HG03439 (cell line): ENCODE measurements around the gene WDR35.

Experiments
- ATAC-seq: cut with Tn5 transposase; IDR thresholded peaks from one replicate; pipeline ENCODE4 v1.9.1; 2021; ENCODE audit warnings: mild to moderate bottlenecking, moderate library complexity; ENCODE audit not compliant: unreplicated experiment

The WDR35 gene

DNA sequence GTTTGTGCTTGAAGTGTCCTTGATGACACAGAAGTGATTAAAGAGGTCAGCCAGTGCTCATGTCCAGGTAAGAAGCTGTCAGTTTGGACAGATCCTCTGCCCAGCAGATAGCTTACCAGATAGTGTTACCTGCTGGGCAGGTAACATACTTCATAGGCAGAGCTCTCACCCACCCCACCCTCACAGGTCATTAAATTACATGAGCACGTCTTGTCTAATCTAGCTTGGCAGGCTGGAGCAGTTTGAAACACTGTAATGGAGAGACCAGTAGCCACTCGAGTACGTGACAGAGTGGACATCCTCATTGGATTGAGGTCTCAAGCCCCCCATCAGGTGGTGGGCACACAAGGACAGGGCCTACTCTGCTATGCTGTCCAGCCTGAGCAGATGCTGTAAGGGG lies 115.2 kb downstream of the WDR35 start:
- no peak for ATAC-seq

DNA sequence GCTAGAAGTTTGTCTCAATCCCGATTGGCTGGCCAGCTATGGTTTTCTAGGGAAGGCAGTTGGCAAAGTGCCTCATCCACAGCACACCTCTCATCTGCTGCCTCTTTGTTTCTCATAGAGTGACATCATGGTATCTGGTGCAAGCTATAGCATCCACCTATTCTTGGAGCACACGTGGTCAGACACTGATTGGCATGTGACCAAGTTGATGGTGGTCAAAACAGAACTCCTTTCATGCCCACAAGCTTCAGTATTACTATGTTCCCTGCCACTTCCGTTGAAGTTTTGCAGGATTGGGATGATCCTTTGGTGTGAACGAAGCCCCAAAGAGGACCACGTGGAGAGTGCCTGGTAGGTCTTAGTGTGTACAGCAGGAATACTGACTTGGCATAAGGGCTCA lies 116.9 kb downstream of the WDR35 start:
- ATAC-seq: no peak

DNA sequence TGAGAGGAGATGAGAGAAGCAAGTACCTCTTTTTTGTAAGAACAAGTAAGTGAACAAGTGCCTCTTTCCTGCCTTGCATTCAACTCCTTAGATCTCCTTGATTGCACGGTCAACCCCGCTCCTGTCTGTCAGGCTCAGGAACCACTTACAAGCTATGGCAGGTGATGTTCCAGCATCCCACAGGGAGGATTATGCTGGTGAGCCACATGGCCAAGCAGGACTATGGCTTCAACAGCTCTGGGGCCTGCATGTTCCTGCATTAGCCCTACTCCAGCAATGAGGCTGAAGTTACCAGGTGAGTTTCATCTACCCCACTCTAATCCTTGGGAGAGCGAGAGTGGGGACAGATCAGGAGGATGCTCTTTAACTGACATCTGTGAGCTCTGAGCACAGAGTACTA lies 117.6 kb downstream of the WDR35 start:
- no peak for ATAC-seq

DNA sequence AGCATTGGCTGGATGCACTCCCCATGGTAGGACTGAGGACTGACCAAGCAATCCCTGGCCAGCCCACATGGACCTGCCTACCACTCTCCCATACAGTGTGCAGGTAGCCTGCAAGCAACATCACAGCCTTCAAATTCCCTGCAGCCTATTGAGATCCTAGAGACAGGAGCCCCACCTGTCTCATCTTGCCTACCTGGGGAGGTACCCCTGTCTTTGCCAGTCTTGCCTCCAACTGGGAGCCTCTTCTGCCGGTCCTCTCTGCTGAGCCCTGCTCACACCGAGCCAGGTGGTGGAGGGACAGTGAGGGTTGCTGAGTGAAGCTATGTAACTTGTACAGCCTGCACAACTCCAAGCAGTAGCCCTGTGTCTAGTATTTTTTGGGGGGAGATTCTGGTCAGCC lies 118.1 kb downstream of the WDR35 start:
- no peak for ATAC-seq

DNA sequence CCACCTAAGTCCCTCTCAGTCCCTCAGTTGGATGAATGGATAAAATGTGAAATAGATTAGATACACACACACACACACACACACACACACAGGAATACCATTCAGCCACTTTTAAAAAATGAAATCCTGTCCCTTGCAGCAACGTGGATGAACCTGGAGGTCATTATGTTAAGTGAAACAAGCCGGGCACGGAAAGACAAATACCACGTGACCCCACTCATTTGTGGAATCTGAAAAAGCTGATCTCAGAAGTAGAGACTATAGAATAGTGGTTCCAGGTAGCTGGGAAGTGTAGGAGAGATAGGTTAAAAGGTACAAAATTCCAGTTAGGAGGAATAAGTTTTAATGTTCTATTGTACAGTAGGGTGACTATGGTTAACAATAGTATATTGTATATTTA lies 119.1 kb downstream of the WDR35 start:
- no peak for ATAC-seq

DNA sequence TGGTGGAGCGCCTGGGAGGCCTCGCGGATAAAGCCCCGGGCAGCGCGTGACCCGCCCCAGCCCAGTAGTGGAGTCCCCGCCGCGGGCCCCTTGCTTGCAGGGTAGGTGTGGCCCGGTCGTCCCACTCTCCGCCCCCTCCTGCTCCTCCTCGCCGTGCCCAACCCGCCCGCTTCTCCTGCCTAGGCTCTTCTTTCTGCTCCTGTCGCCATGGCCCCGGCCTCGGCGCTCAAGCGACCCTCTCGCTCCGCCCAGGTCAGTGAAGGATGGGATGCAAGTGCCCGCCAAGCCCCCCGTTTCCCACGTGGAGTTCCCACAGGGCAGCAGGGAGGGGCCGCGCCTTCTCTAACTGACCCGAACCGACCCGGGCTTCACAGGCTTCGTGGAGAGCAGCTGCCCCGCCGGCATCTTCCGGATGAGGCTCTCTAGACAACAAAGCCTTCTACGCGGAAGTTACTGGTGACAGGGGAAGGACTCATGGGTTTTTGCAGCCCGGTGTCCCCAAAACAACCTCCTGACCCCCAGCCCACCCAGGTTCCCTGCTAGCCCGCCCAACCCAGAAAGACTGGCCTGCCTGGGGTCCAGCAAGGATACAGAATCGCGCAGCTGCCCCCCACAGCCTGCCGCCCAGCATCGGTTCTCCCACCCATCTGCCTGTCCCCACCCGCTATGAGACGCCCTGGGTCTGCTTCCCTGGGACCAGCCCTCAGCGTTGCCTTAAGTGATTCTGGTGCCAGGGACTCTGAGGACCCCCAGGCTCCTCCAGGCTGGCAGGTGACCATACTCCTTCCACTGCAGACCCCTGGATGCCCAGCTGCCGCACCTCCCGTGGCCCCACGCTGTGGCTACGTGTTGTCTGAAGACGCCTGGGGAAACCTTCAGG lies 121.0 kb downstream of the WDR35 start:
- peak; percentile 88 for ATAC-seq

DNA sequence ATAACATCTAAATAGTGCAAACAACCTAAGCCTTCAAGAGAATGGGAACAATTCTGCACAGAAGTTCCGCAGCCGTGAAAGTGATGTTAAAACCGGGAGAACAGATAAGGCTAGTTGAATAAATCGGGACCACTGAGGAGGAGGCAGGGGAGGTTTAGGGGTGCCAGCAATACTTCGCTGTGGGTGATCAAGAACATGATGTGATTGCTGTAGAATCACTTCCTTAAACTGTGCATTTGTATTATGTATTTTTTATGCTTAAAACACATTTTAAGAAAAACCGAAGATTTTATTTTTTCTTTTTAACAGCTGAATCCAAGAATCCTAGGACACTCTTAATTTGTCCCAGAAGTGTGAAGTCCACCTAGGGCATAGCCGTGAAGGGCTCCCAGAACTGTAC lies 121.7 kb downstream of the WDR35 start:
- peak; percentile 7 for ATAC-seq

DNA sequence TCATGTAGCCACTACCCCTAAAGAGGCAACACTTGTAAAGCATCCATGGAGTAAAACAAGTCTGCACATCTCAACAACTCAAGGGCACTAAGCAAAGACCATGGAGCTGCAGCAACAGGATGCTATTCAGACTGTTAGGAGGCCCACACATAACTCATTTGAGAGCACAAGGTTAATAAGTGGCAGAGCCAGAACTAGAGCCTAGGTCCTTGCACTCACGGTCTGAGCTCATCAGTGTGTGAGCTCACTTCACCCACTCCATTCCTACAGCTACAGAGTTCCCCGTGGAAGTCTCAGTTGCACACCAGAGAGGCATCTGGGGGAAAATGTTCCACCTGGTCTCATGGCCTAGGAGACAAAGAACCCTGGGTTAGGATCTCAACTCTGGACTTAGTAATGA lies 123.1 kb downstream of the WDR35 start:
- ATAC-seq: no peak

DNA sequence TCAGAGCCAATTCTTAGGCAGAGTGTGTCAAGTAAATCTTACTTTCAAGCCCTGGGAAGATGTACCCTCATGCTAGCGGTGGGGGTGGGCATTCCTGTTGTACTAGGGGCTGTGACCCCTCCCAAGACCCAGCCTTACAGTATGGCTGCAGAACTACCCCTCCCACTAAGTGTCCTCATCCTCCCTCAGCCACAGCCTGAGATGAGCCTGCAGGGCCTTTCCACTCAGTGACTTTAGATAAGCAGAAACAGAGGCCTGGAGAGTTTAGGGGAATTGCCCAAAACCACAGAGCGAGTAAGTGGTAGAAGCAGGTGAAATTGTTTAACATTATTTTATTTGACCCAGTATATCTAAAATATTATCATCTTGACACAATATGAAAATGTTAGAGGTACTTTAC lies 124.8 kb downstream of the WDR35 start:
- no peak for ATAC-seq

DNA sequence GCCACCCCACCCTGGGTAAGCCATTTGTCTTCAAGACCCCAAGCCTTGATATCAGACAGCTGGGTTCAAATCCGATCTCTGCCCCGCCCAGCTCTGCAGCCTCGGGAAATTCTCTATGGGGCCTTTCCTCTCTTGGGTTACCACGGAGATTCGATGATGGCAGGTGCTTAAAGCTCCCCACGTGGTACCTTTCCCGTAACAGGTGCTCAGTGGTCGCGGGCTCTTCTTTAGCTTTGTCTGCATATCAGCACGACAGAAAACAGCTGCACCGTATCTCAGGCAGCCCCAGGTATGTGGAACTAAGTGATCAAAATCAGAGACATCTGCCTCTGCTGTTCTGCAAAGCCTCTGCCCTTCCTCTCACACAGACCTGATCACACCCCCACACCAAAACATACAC lies 125.5 kb downstream of the WDR35 start:
- no peak for ATAC-seq

DNA sequence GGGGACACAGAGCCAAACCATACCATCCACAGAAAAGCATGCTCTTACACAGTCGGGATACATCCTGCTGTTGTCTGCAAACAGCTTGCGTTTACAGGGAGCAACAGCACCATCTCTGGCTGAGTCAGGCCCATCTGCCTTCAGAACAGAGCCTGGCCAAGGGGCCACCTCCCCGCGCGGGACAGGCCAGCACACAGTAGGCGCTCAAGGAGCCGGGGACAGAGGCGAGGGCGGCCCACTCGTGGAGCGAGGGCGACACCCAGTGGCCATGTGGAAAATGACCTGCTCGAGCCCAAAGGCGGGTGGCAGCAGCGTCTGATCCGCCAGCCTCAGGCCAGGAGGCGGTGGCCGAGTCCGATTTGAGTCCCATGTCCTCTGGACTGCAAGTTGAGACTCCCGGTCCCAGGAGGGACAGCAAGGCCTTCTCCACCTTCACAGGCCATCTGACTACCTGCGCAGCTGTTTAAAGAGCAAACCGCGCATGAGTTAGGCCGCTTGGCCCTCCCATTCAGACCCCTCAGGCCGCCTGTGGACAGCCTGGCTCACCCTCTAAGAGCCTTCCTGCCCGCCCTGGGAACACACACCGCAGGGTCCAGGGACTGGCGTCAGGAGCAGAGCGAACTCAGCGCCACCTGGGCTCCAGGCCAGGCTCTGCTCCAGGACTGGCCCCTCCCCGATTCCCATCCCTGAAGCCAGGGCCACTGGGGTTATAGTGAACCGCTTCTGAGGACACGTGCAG lies 126.4 kb downstream of the WDR35 start:
- ATAC-seq: peak; percentile 74

DNA sequence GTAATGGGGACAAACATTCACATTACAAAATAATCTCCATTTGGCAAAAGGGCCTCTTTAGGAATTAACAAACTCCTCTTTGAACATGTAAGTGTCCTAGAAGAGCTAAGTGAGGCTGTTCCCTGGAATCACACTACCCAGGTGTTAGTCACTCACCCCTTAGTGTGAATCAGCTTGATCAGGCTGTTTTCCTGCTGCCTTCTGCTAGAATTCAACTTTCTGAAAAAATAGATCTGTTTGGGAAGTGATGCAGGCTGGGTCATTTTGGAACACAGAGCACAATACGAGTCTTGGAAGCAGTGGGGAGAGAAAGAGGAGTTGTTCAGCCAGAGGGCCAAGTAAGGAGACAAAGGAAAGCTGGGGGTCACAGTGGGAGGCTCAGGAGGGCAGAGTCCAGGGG lies 128.1 kb downstream of the WDR35 start:
- no peak for ATAC-seq
